ENCODE results near the gene CST8.

CST8 gene

GRCh38 chr20:23449421-23449820 lies 41.5 kb upstream of the CST8 start:
- DNase-seq (ENCODE audit: low read depth) = peak; percentile 10

GRCh38 chr20:23450877-23451276 lies 40.0 kb upstream of the CST8 start:
- DNase-seq (ENCODE audit: low read depth) = no peak
- no peak overlapping the region for H3K4me3 ChIP-seq (ENCODE audit: low read depth, low read length)
- TF ChIP-seq CTCF (conservative IDR thresholded peaks at IDR 0.05; ENCODE audit: low read depth, low read length) = no peak

More at GRCh38 chr20:23449421-23449820, 41.5 kb upstream of the CST8 start:
- no peak for TF ChIP-seq CTCF (conservative IDR thresholded peaks at IDR 0.05; ENCODE audit: low read depth, low read length)
- H3K4me3 ChIP-seq (ENCODE audit: low read depth, low read length) = no peak overlapping the region

GRCh38 chr20:23451956-23452487 lies 38.9 kb upstream of the CST8 start:
- DNase-seq (ENCODE audit: low read depth) = no peak
- no peak overlapping the region for H3K4me3 ChIP-seq (ENCODE audit: low read depth, low read length)
- TF ChIP-seq CTCF (conservative IDR thresholded peaks at IDR 0.05; ENCODE audit: low read depth, low read length) = no peak

GRCh38 chr20:23452776-23453175 lies 38.1 kb upstream of the CST8 start, which contains the start of gene CST11:
TSS of gene CST11 (minus strand) at chr20:23452876. CDS start at chr20:23452811, 65 bp downstream.
- TF ChIP-seq CTCF (conservative IDR thresholded peaks at IDR 0.05; ENCODE audit: low read depth, low read length) = no peak
- no peak within 1 kb of the TSS for H3K4me3 ChIP-seq (ENCODE audit: low read depth, low read length)
- no peak for DNase-seq (ENCODE audit: low read depth)

GRCh38 chr20:23453549-23454543 lies 37.1 kb upstream of the CST8 start:
- no peak for DNase-seq (ENCODE audit: low read depth)
- no peak overlapping the region for H3K4me3 ChIP-seq (ENCODE audit: low read depth, low read length)
- TF ChIP-seq CTCF (conservative IDR thresholded peaks at IDR 0.05; ENCODE audit: low read depth, low read length) = no peak

- DNase-seq (ENCODE audit: low read depth) = no peak
- no peak overlapping the region for H3K4me3 ChIP-seq (ENCODE audit: low read depth, low read length)
- no peak for TF ChIP-seq CTCF (conservative IDR thresholded peaks at IDR 0.05; ENCODE audit: low read depth, low read length)
Observed at GRCh38 chr20:23454816-23455215, 36.1 kb upstream of the CST8 start.
